Osteoblast (primary cell): Measurements from ENCODE around the gene SLC6A19. TPM values are rescaled to one million over a fixed set of nuclear protein-coding genes. Genes with fewer than 3 reads are reported as not detected.

ENCODE experiments used
- DNase-seq: peaks from one replicate; pipeline ENCODE4 v3.0.0; 2011; ENCODE audit warnings: low spot score, mixed read lengths; ENCODE audit not compliant: insufficient read length; ENCODE audit errors: missing footprints
- H2AFZ ChIP-seq: 2 replicates; pipeline ENCODE4 v1.6.0; 2011; ENCODE audit warnings: mild to moderate bottlenecking, low read length
- H3K27ac ChIP-seq: 2 replicates; pipeline ENCODE4 v1.5.1; 2011; ENCODE audit warnings: mild to moderate bottlenecking, low read depth, low read length, moderate library complexity
- H3K27me3 ChIP-seq: 2 replicates; pipeline ENCODE4 v1.6.0; 2012; ENCODE audit warnings: mild to moderate bottlenecking, control low read depth, inconsistent platforms, low read length, moderate library complexity; ENCODE audit not compliant: insufficient read depth
- H3K36me3 ChIP-seq: 2 replicates; pipeline ENCODE4 v1.5.1; 2011; ENCODE audit warnings: mild to moderate bottlenecking, low read length, control low read depth, moderate library complexity; ENCODE audit not compliant: insufficient read depth
- H3K4me1 ChIP-seq: 2 replicates; pipeline ENCODE4 v1.5.1; 2011; ENCODE audit warnings: mild to moderate bottlenecking, low read length, control low read depth, moderate library complexity; ENCODE audit not compliant: insufficient read depth
- H3K4me2 ChIP-seq: 2 replicates; pipeline ENCODE4 v1.6.0; 2011; ENCODE audit warnings: mild to moderate bottlenecking, low read length; ENCODE audit not compliant: insufficient read depth
- H3K4me3 ChIP-seq: fragments of 200-600 bp; sonication (generic); 3 replicates; pipeline ENCODE4 v1.5.1; 2012; ENCODE audit warnings: mild to moderate bottlenecking, low read length, inconsistent platforms; ENCODE audit not compliant: insufficient read depth
- H3K79me2 ChIP-seq: 2 replicates; pipeline ENCODE4 v1.6.0; 2012; ENCODE audit warnings: mild to moderate bottlenecking, low read length, control low read depth, inconsistent platforms; ENCODE audit not compliant: insufficient read depth
- H3K9me3 ChIP-seq: 2 replicates; pipeline ENCODE4 v1.5.1; 2011; ENCODE audit warnings: low read depth, low read length, control low read depth
- H4K20me1 ChIP-seq: 2 replicates; pipeline ENCODE4 v1.6.0; 2012; ENCODE audit warnings: mild to moderate bottlenecking, low read length, control low read depth; ENCODE audit not compliant: insufficient read depth
- total RNA-seq: library from RNA; depleted of rRNA; stranded (reverse); fragments of >200 nt; gene quantifications from 2 replicates; pipeline ENCODE4 v1.2.3, GENCODE V29; 2012
- TF ChIP-seq, protein P1 (sequence below): IDR thresholded peaks from 2 replicates; pipeline ENCODE4 v1.5.1; 2011; ENCODE audit warnings: mild to moderate bottlenecking, low read depth, low read length, moderate library complexity; ENCODE audit errors: extremely low read depth

SLC6A19 gene
- total RNA-seq, 1 donor, result not detected

DNA sequence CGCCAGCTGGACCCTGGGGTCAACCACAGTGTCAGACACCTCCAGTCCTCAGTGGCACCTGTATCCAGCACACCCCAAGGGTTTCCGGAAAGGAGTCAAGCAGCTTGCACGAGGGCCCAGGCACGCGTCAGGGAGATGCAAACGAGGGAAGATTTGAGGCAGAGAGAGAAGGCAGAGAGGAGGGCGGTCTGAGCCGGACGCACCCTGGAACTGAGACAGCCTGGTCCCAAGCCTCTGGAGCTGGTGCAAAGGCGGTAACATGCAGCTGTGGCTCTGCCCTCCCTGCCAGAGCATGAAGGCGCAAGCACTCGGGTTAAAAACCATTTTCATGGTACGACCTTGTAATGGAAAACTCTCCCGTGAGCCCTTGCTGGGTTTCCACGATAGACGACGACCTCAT is 56.0 kb downstream of the SLC6A19 start:
- no peak overlapping the region for H2AFZ ChIP-seq
- no peak overlapping the region for H3K4me3 ChIP-seq
- H3K4me1 ChIP-seq, result no peaks in the 10 kb centered on the region
- no peaks in the 10 kb centered on the region for H3K79me2 ChIP-seq
- no peaks in the 10 kb centered on the region for H3K36me3 ChIP-seq
- no peak overlapping the region for H3K27ac ChIP-seq
- peaks cover 3% of the 10 kb centered on the region for H3K9me3 ChIP-seq
- no peaks in the 10 kb centered on the region for H3K27me3 ChIP-seq
- DNase-seq, result no peak
- H4K20me1 ChIP-seq, result no peaks in the 10 kb centered on the region
- TF ChIP-seq, protein P1, sequence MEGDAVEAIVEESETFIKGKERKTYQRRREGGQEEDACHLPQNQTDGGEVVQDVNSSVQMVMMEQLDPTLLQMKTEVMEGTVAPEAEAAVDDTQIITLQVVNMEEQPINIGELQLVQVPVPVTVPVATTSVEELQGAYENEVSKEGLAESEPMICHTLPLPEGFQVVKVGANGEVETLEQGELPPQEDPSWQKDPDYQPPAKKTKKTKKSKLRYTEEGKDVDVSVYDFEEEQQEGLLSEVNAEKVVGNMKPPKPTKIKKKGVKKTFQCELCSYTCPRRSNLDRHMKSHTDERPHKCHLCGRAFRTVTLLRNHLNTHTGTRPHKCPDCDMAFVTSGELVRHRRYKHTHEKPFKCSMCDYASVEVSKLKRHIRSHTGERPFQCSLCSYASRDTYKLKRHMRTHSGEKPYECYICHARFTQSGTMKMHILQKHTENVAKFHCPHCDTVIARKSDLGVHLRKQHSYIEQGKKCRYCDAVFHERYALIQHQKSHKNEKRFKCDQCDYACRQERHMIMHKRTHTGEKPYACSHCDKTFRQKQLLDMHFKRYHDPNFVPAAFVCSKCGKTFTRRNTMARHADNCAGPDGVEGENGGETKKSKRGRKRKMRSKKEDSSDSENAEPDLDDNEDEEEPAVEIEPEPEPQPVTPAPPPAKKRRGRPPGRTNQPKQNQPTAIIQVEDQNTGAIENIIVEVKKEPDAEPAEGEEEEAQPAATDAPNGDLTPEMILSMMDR, result no peak
- no peak overlapping the region for H3K4me2 ChIP-seq

DNA sequence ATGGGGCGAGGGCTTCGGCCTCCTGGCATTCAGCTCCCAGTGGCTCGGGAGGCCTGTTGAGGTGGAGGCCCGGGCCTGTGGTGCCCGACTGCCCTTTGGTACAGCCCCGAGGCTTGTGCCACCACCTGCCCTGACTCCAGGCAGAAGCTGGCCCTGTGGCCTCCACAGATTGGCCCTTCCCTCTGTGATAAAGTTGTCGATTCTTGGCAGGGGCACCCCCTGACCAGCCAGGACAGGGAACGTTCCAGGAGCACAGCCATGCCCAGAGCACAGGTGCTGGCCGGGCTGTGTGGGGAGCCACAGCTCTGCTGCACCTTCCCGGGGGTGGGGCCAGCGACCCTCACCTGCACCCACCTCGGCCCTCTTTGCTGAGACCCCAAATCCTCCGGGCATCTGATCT is 56.4 kb downstream of the SLC6A19 start:
- no peak for DNase-seq

GRCh38 chr5:1259806-1260480 is 58.5 kb downstream of the SLC6A19 start:
- Histone ChIP-seq H2AFZ (no peak overlapping the region), H3K36me3 (no peaks in the 10 kb centered on the region), H3K4me3 (no peak overlapping the region), H3K4me2 (no peak overlapping the region), H3K27ac (no peak overlapping the region), H3K4me1 (no peaks in the 10 kb centered on the region), H3K9me3 (peaks cover 6% of the 10 kb centered on the region), H3K27me3 (no peaks in the 10 kb centered on the region), H3K79me2 (no peaks in the 10 kb centered on the region), H4K20me1 (no peaks in the 10 kb centered on the region)
- no peak for DNase-seq
- TF ChIP-seq, protein P1, result no peak

More for the DNA sequence above, 56.4 kb downstream of the SLC6A19 start:
- Histone ChIP-seq H3K79me2 (no peaks in the 10 kb centered on the region), H3K4me2 (no peak overlapping the region), H3K27me3 (no peaks in the 10 kb centered on the region), H3K36me3 (no peaks in the 10 kb centered on the region), H3K4me1 (no peaks in the 10 kb centered on the region), H3K4me3 (no peak overlapping the region), H3K27ac (no peak overlapping the region), H4K20me1 (no peaks in the 10 kb centered on the region), H3K9me3 (peaks cover 6% of the 10 kb centered on the region), H2AFZ (no peak overlapping the region)
- TF ChIP-seq, protein P1, result no peak

DNA sequence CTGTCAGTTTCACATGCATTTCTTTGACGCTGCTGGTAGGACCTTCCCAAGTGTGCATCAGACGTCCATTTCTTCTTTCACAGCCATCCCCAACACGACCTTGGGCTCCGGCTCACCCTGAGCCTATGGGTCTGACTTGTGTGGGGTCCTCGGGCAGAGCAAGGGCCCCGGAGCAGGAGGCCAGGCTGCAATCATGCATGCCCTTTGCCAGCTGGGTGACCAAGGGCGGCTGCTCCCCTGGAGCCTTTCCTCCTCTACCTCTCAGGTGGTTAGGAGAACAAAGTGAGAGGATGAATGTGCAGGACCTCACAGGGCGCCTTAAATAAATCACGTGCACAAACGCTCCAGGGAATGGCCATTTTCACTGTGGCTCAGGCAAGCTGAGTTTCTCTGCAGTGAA is 60.2 kb downstream of the SLC6A19 start:
- Histone ChIP-seq H2AFZ (no peak overlapping the region), H3K4me3 (no peak overlapping the region), H3K79me2 (no peaks in the 10 kb centered on the region), H3K36me3 (no peaks in the 10 kb centered on the region), H3K4me1 (no peaks in the 10 kb centered on the region), H3K27me3 (no peaks in the 10 kb centered on the region), H3K27ac (no peak overlapping the region), H4K20me1 (no peaks in the 10 kb centered on the region), H3K9me3 (peaks cover 6% of the 10 kb centered on the region), H3K4me2 (no peak overlapping the region)
- TF ChIP-seq, protein P1, result no peak
- no peak for DNase-seq
